PFSK-1 (cell line): Measurements from ENCODE around the gene HIKESHI.

Experiments used
- FOXP2 ChIP-seq: optimal IDR thresholded peaks from 2 replicates; pipeline ENCODE3; 2011; ENCODE audit warnings: borderline replicate concordance, control low read depth, inconsistent platforms; ENCODE audit not compliant: insufficient read depth; ENCODE audit errors: extremely low read length, extremely low read depth
- POLR2AphosphoS5 ChIP-seq: IDR thresholded peaks from 2 replicates; pipeline ENCODE4 v1.6.1; 2012; ENCODE audit warnings: low read depth, mild to moderate bottlenecking, control low read depth, low read length, moderate library complexity
- TAF1 ChIP-seq: IDR thresholded peaks from 2 replicates; pipeline ENCODE4 v1.6.1; 2012; ENCODE audit warnings: low read length, control low read depth, borderline replicate concordance; ENCODE audit not compliant: insufficient read depth
- TF ChIP-seq, protein P1 (sequence below), 2 experiments: IDR thresholded peaks; 2 replicates each; pipeline versions ENCODE4 v1.6.1 to v1.8.0; 2011 to 2012; ENCODE audit warnings: low read depth in 2 of 2, low read length in 2 of 2, control low read depth in 1 of 2, inconsistent platforms in 1 of 2, mild to moderate bottlenecking in 1 of 2, moderate library complexity in 1 of 2; ENCODE audit not compliant: insufficient read depth in 1 of 2

DNA sequence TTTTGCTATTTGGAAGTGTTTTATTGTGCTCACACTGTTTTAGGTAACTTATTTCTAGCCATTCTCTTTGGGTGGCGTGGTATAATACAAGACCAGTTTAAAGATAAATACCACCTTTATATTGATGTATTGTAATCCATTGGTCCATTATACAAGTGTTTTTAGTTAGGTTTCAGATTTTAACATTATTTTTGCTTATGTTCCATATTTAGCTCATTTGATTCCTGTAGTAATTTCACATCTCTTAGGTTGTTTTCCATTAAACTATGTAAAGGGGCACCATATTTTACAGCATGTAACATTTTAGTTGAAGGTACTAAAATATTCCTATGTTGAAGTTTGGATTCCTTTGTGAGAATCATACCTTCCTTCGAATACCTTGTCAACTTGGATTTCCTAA lies 37.4 kb upstream of the HIKESHI start:
- TF ChIP-seq, protein P1, sequence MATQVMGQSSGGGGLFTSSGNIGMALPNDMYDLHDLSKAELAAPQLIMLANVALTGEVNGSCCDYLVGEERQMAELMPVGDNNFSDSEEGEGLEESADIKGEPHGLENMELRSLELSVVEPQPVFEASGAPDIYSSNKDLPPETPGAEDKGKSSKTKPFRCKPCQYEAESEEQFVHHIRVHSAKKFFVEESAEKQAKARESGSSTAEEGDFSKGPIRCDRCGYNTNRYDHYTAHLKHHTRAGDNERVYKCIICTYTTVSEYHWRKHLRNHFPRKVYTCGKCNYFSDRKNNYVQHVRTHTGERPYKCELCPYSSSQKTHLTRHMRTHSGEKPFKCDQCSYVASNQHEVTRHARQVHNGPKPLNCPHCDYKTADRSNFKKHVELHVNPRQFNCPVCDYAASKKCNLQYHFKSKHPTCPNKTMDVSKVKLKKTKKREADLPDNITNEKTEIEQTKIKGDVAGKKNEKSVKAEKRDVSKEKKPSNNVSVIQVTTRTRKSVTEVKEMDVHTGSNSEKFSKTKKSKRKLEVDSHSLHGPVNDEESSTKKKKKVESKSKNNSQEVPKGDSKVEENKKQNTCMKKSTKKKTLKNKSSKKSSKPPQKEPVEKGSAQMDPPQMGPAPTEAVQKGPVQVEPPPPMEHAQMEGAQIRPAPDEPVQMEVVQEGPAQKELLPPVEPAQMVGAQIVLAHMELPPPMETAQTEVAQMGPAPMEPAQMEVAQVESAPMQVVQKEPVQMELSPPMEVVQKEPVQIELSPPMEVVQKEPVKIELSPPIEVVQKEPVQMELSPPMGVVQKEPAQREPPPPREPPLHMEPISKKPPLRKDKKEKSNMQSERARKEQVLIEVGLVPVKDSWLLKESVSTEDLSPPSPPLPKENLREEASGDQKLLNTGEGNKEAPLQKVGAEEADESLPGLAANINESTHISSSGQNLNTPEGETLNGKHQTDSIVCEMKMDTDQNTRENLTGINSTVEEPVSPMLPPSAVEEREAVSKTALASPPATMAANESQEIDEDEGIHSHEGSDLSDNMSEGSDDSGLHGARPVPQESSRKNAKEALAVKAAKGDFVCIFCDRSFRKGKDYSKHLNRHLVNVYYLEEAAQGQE (IDR thresholded peaks at IDR 0.05; ENCODE audit: insufficient read depth in 1 of 2, low read depth in 2 of 2, low read length in 2 of 2) = no peak
- TF ChIP-seq TAF1 (no peak), POLR2AphosphoS5 (no peak), FOXP2 (no peak)
